H1 (cell line): ENCODE results near the gene BAZ1B. TPM values are rescaled to one million over a fixed set of nuclear protein-coding genes. Genes with fewer than 3 reads are reported as not detected.
"Not testable (repeated sequence)": the region's sequence is repeated elsewhere in the genome, so short reads cannot be mapped to it uniquely, and the experiment has no call there.

Source experiments
- CTCF ChIA-PET: fragments of 300-600 bp; sonication (Branson Sonifier 250); formaldehyde crosslinking; loops from one replicate; lab custom pipeline; 2021; ENCODE audit not compliant: partially characterized antibody; lab: Charles Lee
- POLR2A ChIA-PET: fragments of 300-600 bp; sonication (Branson Sonifier 250); formaldehyde crosslinking; loops from one replicate; lab custom pipeline; 2021; ENCODE audit warnings: inconsistent platforms; ENCODE audit not compliant: partially characterized antibody; lab: Charles Lee
- DNase-seq, 2 experiments: peaks; one replicate each; pipeline versions ENCODE4 v3.0.0 to v3.0.0-alpha.2; 2010 to 2022; ENCODE audit warnings: low spot score in 2 of 2, low read depth in 1 of 2, mixed read lengths in 1 of 2
- FAIRE-seq: peaks from 2 replicates; lab custom pipeline; 2011; peaks lifted over from hg19 to GRCh38; lab: Jason Lieb, UNC
- H2AFZ ChIP-seq: 2 replicates; pipeline ENCODE4 v1.8.1; 2012; ENCODE audit warnings: low read length, inconsistent platforms
- H2AK5ac ChIP-seq: 2 replicates; pipeline ENCODE4 v1.6.1; 2013; ENCODE audit warnings: low read depth, low read length
- H2BK120ac ChIP-seq: replicated peaks from 2 replicates; pipeline ENCODE3; 2013; ENCODE audit warnings: low read depth, low read length, inconsistent platforms
- H2BK12ac ChIP-seq: 2 replicates; pipeline ENCODE4 v1.6.1; 2013; ENCODE audit warnings: low read depth, low read length
- H2BK15ac ChIP-seq: 2 replicates; pipeline ENCODE4 v1.6.1; 2013; ENCODE audit warnings: low read length
- H2BK20ac ChIP-seq: 2 replicates; pipeline ENCODE4 v1.6.1; 2013; ENCODE audit warnings: low read length
- H2BK5ac ChIP-seq: 2 replicates; pipeline ENCODE4 v1.6.1; 2013; ENCODE audit warnings: low read depth, low read length
- H3K14ac ChIP-seq: 2 replicates; pipeline ENCODE4 v1.6.1; 2013; ENCODE audit warnings: inconsistent platforms; ENCODE audit not compliant: insufficient read length
- H3K18ac ChIP-seq: 2 replicates; pipeline ENCODE4 v1.6.1; 2013; ENCODE audit warnings: low read length; ENCODE audit errors: extremely low read depth
- H3K23ac ChIP-seq: 2 replicates; pipeline ENCODE4 v1.6.1; 2013; ENCODE audit warnings: inconsistent platforms; ENCODE audit not compliant: insufficient read length
- H3K23me2 ChIP-seq: 2 replicates; pipeline ENCODE4 v1.6.1; 2013; ENCODE audit warnings: low read depth, low read length
- H3K27ac ChIP-seq: 2 replicates; pipeline ENCODE4 v1.6.1; 2011; ENCODE audit warnings: low read depth, low read length, inconsistent platforms
- H3K27me3 ChIP-seq, 4 experiments: replicated peaks in 1 of 4; 1 replicate in 1 of 4; 2 replicates in 3 of 4; pipeline versions ENCODE4 v1.6.1 to v1.8.1; 2011 to 2013; ENCODE audit warnings: low read length in 3 of 4, mild to moderate bottlenecking in 3 of 4, inconsistent platforms in 2 of 4, mixed read lengths in 2 of 4, moderate library complexity in 1 of 4; ENCODE audit not compliant: control insufficient read depth in 3 of 4, insufficient read depth in 3 of 4; ENCODE audit errors: extremely low read depth in 1 of 4
- H3K36me3 ChIP-seq, 4 experiments: 2 replicates each; pipeline versions ENCODE4 v1.6.1 to v1.8.1; 2011 to 2013; ENCODE audit warnings: mild to moderate bottlenecking in 4 of 4, low read length in 3 of 4, moderate library complexity in 2 of 4, control low read depth in 1 of 4, inconsistent platforms in 1 of 4; ENCODE audit not compliant: insufficient read depth in 4 of 4, control insufficient read depth in 2 of 4
- H3K4ac ChIP-seq: replicated peaks from 2 replicates; pipeline ENCODE3; 2013; ENCODE audit warnings: low read length, low read depth, mixed read lengths, inconsistent platforms; ENCODE audit not compliant: insufficient read length
- H3K4me1 ChIP-seq, 4 experiments: replicated peaks in 1 of 4; 1 replicate in 1 of 4; 2 replicates in 3 of 4; pipeline versions ENCODE4 v1.6.1 to v1.8.1; 2011 to 2013; ENCODE audit warnings: low read length in 3 of 4, inconsistent platforms in 2 of 4, mixed read lengths in 1 of 4; ENCODE audit not compliant: insufficient read depth in 4 of 4, control insufficient read depth in 3 of 4
- H3K4me2 ChIP-seq, 2 experiments: 2 replicates each; pipeline versions ENCODE4 v1.6.1 to v1.8.1; 2011 to 2013; ENCODE audit warnings: low read depth in 2 of 2, low read length in 2 of 2, control low read depth in 1 of 2, inconsistent platforms in 1 of 2, mild to moderate bottlenecking in 1 of 2; ENCODE audit not compliant: insufficient read depth in 1 of 2
- H3K4me3 ChIP-seq, 4 experiments: fragments of 200-600, 300-600 bp in 1 of 4; sonication (generic), shearing (Covaris generic), sonication (Bioruptor Twin) in 1 of 4; 2 replicates each; pipeline versions ENCODE4 v1.5.1 to v1.8.1; 2011 to 2016; ENCODE audit warnings: low read length in 4 of 4, low read depth in 3 of 4, control low read depth in 2 of 4, inconsistent platforms in 2 of 4, mild to moderate bottlenecking in 2 of 4, mixed read lengths in 1 of 4, moderate library complexity in 1 of 4; ENCODE audit not compliant: insufficient read depth in 2 of 4; ENCODE audit errors: extremely low read depth in 1 of 4
- H3K56ac ChIP-seq: replicated peaks from 2 replicates; pipeline ENCODE3; 2013; ENCODE audit warnings: low read depth, mild to moderate bottlenecking, mixed read lengths, low read length, inconsistent platforms; ENCODE audit not compliant: insufficient read length
- H3K79me1 ChIP-seq: 2 replicates; pipeline ENCODE4 v1.6.1; 2013; ENCODE audit warnings: low read depth, low read length, control low read depth
- H3K79me2 ChIP-seq, 2 experiments: 2 replicates each; pipeline versions ENCODE4 v1.6.1 to v1.8.1; 2012 to 2013; ENCODE audit warnings: low read length in 2 of 2, mild to moderate bottlenecking in 2 of 2, inconsistent platforms in 1 of 2; ENCODE audit not compliant: insufficient read depth in 2 of 2, control insufficient read depth in 1 of 2
- H3K9ac ChIP-seq, 4 experiments: replicated peaks in 1 of 4; 1 replicate in 1 of 4; 2 replicates in 3 of 4; pipeline versions ENCODE4 v1.6.1 to v1.8.1; 2011 to 2013; ENCODE audit warnings: low read depth in 3 of 4, low read length in 3 of 4, control low read depth in 2 of 4, mild to moderate bottlenecking in 2 of 4, moderate library complexity in 2 of 4, inconsistent platforms in 1 of 4; ENCODE audit errors: extremely low read depth in 1 of 4
- H3K9me3 ChIP-seq, 2 experiments: 2 replicates each; pipeline versions ENCODE4 v1.6.1 to v1.8.1; 2012 to 2013; ENCODE audit warnings: mild to moderate bottlenecking in 2 of 2, moderate library complexity in 2 of 2, control low read depth in 1 of 2, inconsistent platforms in 1 of 2, low read depth in 1 of 2, low read length in 1 of 2, mixed read lengths in 1 of 2; ENCODE audit not compliant: insufficient read depth in 2 of 2
- H4K20me1 ChIP-seq, 2 experiments: replicated peaks in 1 of 2; 2 replicates each; pipeline versions ENCODE3 to v1.8.1; 2011 to 2013; ENCODE audit warnings: inconsistent platforms in 2 of 2, low read length in 2 of 2, mild to moderate bottlenecking in 1 of 2; ENCODE audit not compliant: insufficient read depth in 2 of 2, control insufficient read depth in 1 of 2
- H4K5ac ChIP-seq: 2 replicates; pipeline ENCODE4 v1.6.1; 2013; ENCODE audit warnings: low read length, low read depth, mixed read lengths, inconsistent platforms; ENCODE audit not compliant: insufficient read length
- H4K8ac ChIP-seq: 2 replicates; pipeline ENCODE4 v1.8.0; 2013; ENCODE audit warnings: mild to moderate bottlenecking, moderate library complexity, low read length, inconsistent platforms; ENCODE audit not compliant: insufficient read depth; ENCODE audit errors: extremely low read depth
- H4K91ac ChIP-seq: replicated peaks from 2 replicates; pipeline ENCODE3; 2013; ENCODE audit warnings: low read length, mixed read lengths, inconsistent platforms; ENCODE audit not compliant: insufficient read length
- whole genome bisulfite sequencing, 2 experiments: shearing (Covaris generic) in 1 of 2; methylation state at CpG; one replicate each; pipeline versions ENCODE4 v1.1.6 to v1.1.7; 2013 to 2015; ENCODE audit warnings: low lambda C conversion rate in 2 of 2, mixed read lengths in 2 of 2, inconsistent platforms in 1 of 2, low coverage in 1 of 2, missing lambda C conversion rate in 1 of 2; ENCODE audit not compliant: insufficient replicate concordance in 2 of 2, insufficient coverage in 1 of 2, insufficient read length in 1 of 2; ENCODE audit errors: extremely low coverage in 1 of 2, missing lambda C conversion rate in 1 of 2; 5-methylcytosine and 5-hydroxymethylcytosine counted together
- polyA plus RNA-seq, 7 experiments: library from polyadenylated mRNA; depleted of rRNA in 3 of 7; stranded (reverse) in 5 of 7; unstranded in 2 of 7; fragments of >200 nt in 5 of 7; fragments of 200-250 nt in 2 of 7; gene quantifications; 1 replicate in 5 of 7; 2 replicates in 1 of 7; 4 replicates in 1 of 7; pipeline versions ENCODE4 v1.2.1 to v1.2.3, GENCODE V29; 2011 to 2013; ENCODE audit warnings: missing spikeins in 2 of 7, mixed read lengths in 2 of 7
- total RNA-seq: library from RNA; stranded (reverse); fragmentation: NEBNext Ultra II Directional; extraction: Animal tissue kit (Norgen Biotek cat#: 25700); gene quantifications from 2 replicates; pipeline ENCODE4 v1.2.1, GENCODE V29; 2021

The BAZ1B gene
- total and polyA plus RNA-seq, 2 of the 8 experiments (the other 6 are each of a cell fraction or from before 2014, with no cell fraction given): 21.0 to 86.8 TPM

DNA sequence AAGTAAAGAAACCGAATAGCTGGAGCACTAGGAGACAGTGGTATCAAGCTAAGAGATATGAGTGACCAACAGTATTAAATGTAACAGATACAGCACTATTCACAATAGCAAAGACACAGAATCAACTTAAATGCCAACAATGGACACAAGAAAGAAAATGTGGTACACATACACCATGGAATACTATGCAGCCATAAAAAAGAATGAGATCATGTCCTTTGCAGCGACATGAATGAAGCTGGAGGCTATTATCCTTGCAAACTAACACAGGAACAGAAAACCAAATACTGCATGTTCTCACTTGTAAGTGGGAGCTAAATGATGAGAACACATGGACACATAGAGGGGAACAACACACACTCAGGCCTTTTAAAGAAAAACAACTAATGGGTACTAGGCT, 26.6 kb downstream of the BAZ1B start:
- not testable (repeated sequence) for H2BK12ac ChIP-seq, H3K4me3 ChIP-seq, H3K4me1 ChIP-seq, H3K4ac ChIP-seq, H3K9me3 ChIP-seq, H4K5ac ChIP-seq, H2AFZ ChIP-seq, H2BK5ac ChIP-seq, H3K27me3 ChIP-seq, H3K56ac ChIP-seq, H3K27ac ChIP-seq, DNase-seq, H3K14ac ChIP-seq, H3K9ac ChIP-seq, H2AK5ac ChIP-seq, H2BK20ac ChIP-seq, FAIRE-seq, H3K4me2 ChIP-seq, H2BK15ac ChIP-seq, H2BK120ac ChIP-seq, H3K23ac ChIP-seq, H3K23me2 ChIP-seq, H4K91ac ChIP-seq, H3K18ac ChIP-seq, H4K8ac ChIP-seq, H3K79me1 ChIP-seq
- H4K20me1 ChIP-seq: peaks cover 9 to 16% of the 10 kb centered on the region in 2 experiments
- WGBS, 2 experiments: 94% methylated on average over 2 of the region's 2 CpGs; no CpG with 5 or more reads in 1 of the 2 experiments
- peaks cover 29 to 88% (median 68%) of the 10 kb centered on the region in 4 experiments for H3K36me3 ChIP-seq
- peaks cover 0 to 48% of the 10 kb centered on the region in 2 experiments; a peak in 3 of 4 replicates for H3K79me2 ChIP-seq
- CTCF ChIA-PET: interaction anchor here (1.1 to 2.3 kb wide), 2 partner anchors 15 to 44 kb away, joined by 3 to 8 read pairs; no protein-coding TSS in a partner anchor
- POLR2A ChIA-PET: interaction anchor here (0.6 kb wide), 1 partner anchor 33 kb away, joined by 3 read pairs; no protein-coding TSS in a partner anchor
